Measurements from ENCODE around the gene CEND1.

GRCh38 chr11:803770-804598 lies 14.1 kb upstream of the CEND1 start:
- TF ChIP-seq CTCF (IDR thresholded peaks at IDR 0.05; ENCODE audit: poor library complexity): no peak
- no peak for TF ChIP-seq EZH2 (IDR thresholded peaks at IDR 0.05; ENCODE audit: borderline replicate concordance)

Measured in hepatocyte (in vitro differentiated cells).